ENCODE results near the gene AFF2.

The AFF2 gene

GRCh38 chrX:148580016-148580415 lies 79.6 kb downstream of the AFF2 start:
- no peak for DNase-seq (ENCODE audit: low read depth in 1 of 2, low spot score in 1 of 2)

GRCh38 chrX:148582353-148582752 lies 81.9 kb downstream of the AFF2 start:
- no peak for DNase-seq (ENCODE audit: low read depth in 1 of 2, low spot score in 1 of 2)

- DNase-seq (ENCODE audit: low read depth in 1 of 2, low spot score in 1 of 2), result no peak
Measured at GRCh38 chrX:148588649-148589310, 88.4 kb downstream of the AFF2 start.

- DNase-seq (ENCODE audit: low read depth in 1 of 2, low spot score in 1 of 2), result no peak
Measured at GRCh38 chrX:148592595-148592994, 92.2 kb downstream of the AFF2 start.

- no peak for DNase-seq (ENCODE audit: low read depth in 1 of 2, low spot score in 1 of 2)
Measured at GRCh38 chrX:148593146-148593545, 92.7 kb downstream of the AFF2 start.

GRCh38 chrX:148593987-148594386 lies 93.6 kb downstream of the AFF2 start:
- DNase-seq (ENCODE audit: low read depth in 1 of 2, low spot score in 1 of 2), result no peak

- no peak for DNase-seq (ENCODE audit: low read depth in 1 of 2, low spot score in 1 of 2)
Measured at GRCh38 chrX:148599404-148599803, 99.0 kb downstream of the AFF2 start.

- DNase-seq (ENCODE audit: low read depth in 1 of 2, low spot score in 1 of 2), result no peak
Measured at GRCh38 chrX:148600131-148600530, 99.7 kb downstream of the AFF2 start.

- no peak for DNase-seq (ENCODE audit: low read depth in 1 of 2, low spot score in 1 of 2)
Measured at GRCh38 chrX:148600581-148600980, 100.2 kb downstream of the AFF2 start.

- DNase-seq (ENCODE audit: low read depth in 1 of 2, low spot score in 1 of 2), result no peak
Measured at GRCh38 chrX:148601034-148601433, 100.6 kb downstream of the AFF2 start.

- DNase-seq (ENCODE audit: low read depth in 1 of 2, low spot score in 1 of 2), result no peak
Measured at GRCh38 chrX:148609515-148610327, 109.3 kb downstream of the AFF2 start.

- no peak for DNase-seq (ENCODE audit: low read depth in 1 of 2, low spot score in 1 of 2)
Measured at GRCh38 chrX:148610328-148610698, 109.9 kb downstream of the AFF2 start.

- no peak for DNase-seq (ENCODE audit: low read depth in 1 of 2, low spot score in 1 of 2)
Measured at GRCh38 chrX:148611993-148612392, 111.6 kb downstream of the AFF2 start.

GRCh38 chrX:148612431-148612830 lies 112.0 kb downstream of the AFF2 start:
- DNase-seq (ENCODE audit: low read depth in 1 of 2, low spot score in 1 of 2), result no peak

GRCh38 chrX:148613636-148614035 lies 113.2 kb downstream of the AFF2 start:
- DNase-seq (ENCODE audit: low read depth in 1 of 2, low spot score in 1 of 2), result no peak

GRCh38 chrX:148615491-148615890 lies 115.1 kb downstream of the AFF2 start:
- DNase-seq (ENCODE audit: low read depth in 1 of 2, low spot score in 1 of 2), result no peak

GRCh38 chrX:148618470-148619445 lies 118.3 kb downstream of the AFF2 start:
- DNase-seq (ENCODE audit: low read depth in 1 of 2, low spot score in 1 of 2), result no peak

- no peak for DNase-seq (ENCODE audit: low read depth in 1 of 2, low spot score in 1 of 2)
Measured at GRCh38 chrX:148620023-148620422, 119.6 kb downstream of the AFF2 start.

- DNase-seq (ENCODE audit: low read depth in 1 of 2, low spot score in 1 of 2), result no peak
Measured at GRCh38 chrX:148624951-148625474, 124.6 kb downstream of the AFF2 start.

GRCh38 chrX:148628621-148629020 lies 128.2 kb downstream of the AFF2 start:
- no peak for DNase-seq (ENCODE audit: low read depth in 1 of 2, low spot score in 1 of 2)

- DNase-seq (ENCODE audit: low read depth in 1 of 2, low spot score in 1 of 2), result no peak
Measured at GRCh38 chrX:148629434-148629833, 129.0 kb downstream of the AFF2 start.

Measured in activated T-helper 1 cell treated with anti-CD3 and anti-CD28 coated beads, Interleukin-2, amount 50 U/mL, for 16 hours (primary cell).